HepG2 (cell line): ENCODE measurements around the gene MINDY2. TPM values are rescaled to one million over a fixed set of nuclear protein-coding genes. Genes with fewer than 3 reads are reported as not detected.
A peak's percentile ranks its signal among the peaks of the same experiment; 100 is the strongest.

Experiments used
- ARID4A ChIP-seq: sonication (generic); formaldehyde crosslinking; IDR thresholded peaks from 2 replicates; pipeline ENCODE4 v1.5.0; 2020; ENCODE audit warnings: mild to moderate bottlenecking, missing genetic modification reagents, borderline replicate concordance
- CEBPB ChIP-seq: IDR thresholded peaks from 2 replicates; pipeline ENCODE4 v1.6.1; 2011; ENCODE audit warnings: low read depth, low read length, improper control_type of control experiment, borderline replicate concordance
- CREM ChIP-seq, 2 experiments: sonication (generic) in 1 of 2; formaldehyde crosslinking in 1 of 2; IDR thresholded peaks; 2 replicates each; pipeline versions ENCODE4 v1.4.0 to v1.6.1; 2016 to 2020; ENCODE audit warnings: antibody characterized with exemption in 1 of 2, mild to moderate bottlenecking in 1 of 2, missing genetic modification reagents in 1 of 2
- FOXM1 ChIP-seq: sonication (generic); formaldehyde crosslinking; IDR thresholded peaks from 2 replicates; pipeline ENCODE4 v1.5.0; 2020; ENCODE audit warnings: missing genetic modification reagents
- HNF4G ChIP-seq, 2 experiments: sonication (generic) in 1 of 2; formaldehyde crosslinking in 1 of 2; IDR thresholded peaks; 2 replicates each; pipeline versions ENCODE4 v1.4.0 to v1.6.1; 2011 to 2020; ENCODE audit warnings: borderline replicate concordance in 2 of 2, low read depth in 2 of 2, mild to moderate bottlenecking in 2 of 2, low read length in 1 of 2, missing genetic modification reagents in 1 of 2, moderate library complexity in 1 of 2
- HOXA3 ChIP-seq: sonication (generic); formaldehyde crosslinking; IDR thresholded peaks from 2 replicates; pipeline ENCODE4 v1.5.0; 2020; ENCODE audit warnings: missing genetic modification reagents
- NR2F6 ChIP-seq, 2 experiments: IDR thresholded peaks; 2 replicates each; pipeline ENCODE4 v1.6.1; 2016; ENCODE audit warnings: antibody characterized with exemption in 1 of 2, mild to moderate bottlenecking in 1 of 2
- RFX3 ChIP-seq: IDR thresholded peaks from 2 replicates; pipeline ENCODE4 v1.6.1; 2016; ENCODE audit warnings: missing biosample characterization, missing genetic modification reagents
- SOX5 ChIP-seq: IDR thresholded peaks from 2 replicates; pipeline ENCODE4 v1.6.1; 2016; ENCODE audit warnings: borderline replicate concordance
- ZBTB10 ChIP-seq: sonication (generic); formaldehyde crosslinking; IDR thresholded peaks from 2 replicates; pipeline ENCODE4 v1.4.0; 2020; ENCODE audit warnings: missing genetic modification reagents, borderline replicate concordance
- ZMYM4 ChIP-seq: sonication (generic); formaldehyde crosslinking; IDR thresholded peaks from 2 replicates; pipeline ENCODE4 v1.8.1; 2023; ENCODE audit warnings: mild to moderate bottlenecking, missing genetic modification reagents
- ZNF121 ChIP-seq: sonication (generic); formaldehyde crosslinking; IDR thresholded peaks from 2 replicates; pipeline ENCODE4 v1.5.0; 2020; ENCODE audit warnings: mild to moderate bottlenecking, missing genetic modification reagents
- ZNF775 ChIP-seq: sonication (generic); formaldehyde crosslinking; IDR thresholded peaks from 2 replicates; pipeline ENCODE4 v1.4.0; 2020; ENCODE audit warnings: missing genetic modification reagents, mild to moderate bottlenecking, moderate library complexity, borderline replicate concordance
- polyA plus RNA-seq, 8 experiments: library from polyadenylated mRNA; depleted of rRNA in 3 of 8; stranded (reverse) in 7 of 8; unstranded in 1 of 8; fragments of >200 nt; fragmentation: Illumina TruSeq in 4 of 8; extraction: Trizol in 4 of 8; gene quantifications; 2 replicates each; pipeline versions ENCODE4 v1.2.1 to v1.2.3, GENCODE V29; 2011 to 2016; ENCODE audit warnings: low read depth in 4 of 8, missing spikeins in 1 of 8, mixed read lengths in 1 of 8; ENCODE audit not compliant: insufficient read depth in 1 of 8
- total RNA-seq, 5 experiments: library from RNA; depleted of rRNA; stranded (reverse); fragments of >200 nt; fragmentation: Illumina TruSeq; extraction: Trizol; gene quantifications; 2 replicates each; pipeline ENCODE4 v1.2.3, GENCODE V29; 2016; ENCODE audit warnings: low read depth in 1 of 5
- TF ChIP-seq, protein P1 (sequence below): sonication (generic); formaldehyde crosslinking; IDR thresholded peaks from 2 replicates; pipeline ENCODE4 v1.9.0; 2021; ENCODE audit warnings: mild to moderate bottlenecking, missing genetic modification reagents

Gene MINDY2
- total and polyA plus RNA-seq, 2 of the 13 experiments (the other 11 are each of a cell fraction or from before 2014, with no cell fraction given), result 7.2 to 12.6 TPM

GRCh38 chr15:58742819-58743502 is 28.1 kb upstream of the MINDY2 start (continued):
- TF ChIP-seq ARID4A (CRISPR knock-in tag) (peak; percentile 15; the same call in 1 of the 2 replicates), FOXM1 (CRISPR knock-in tag) (no peak), CREM (IDR thresholded peaks at IDR 0.05) (peak; percentile 42), CREM (CRISPR knock-in tag; IDR thresholded peaks at IDR 0.05) (no peak), SOX5 (peak; percentile 54; the same call in 1 of the 2 replicates), ZNF775 (CRISPR knock-in tag) (no peak), ZBTB10 (CRISPR knock-in tag) (no peak), ZMYM4 (CRISPR knock-in tag) (0 out of 2 replicates have a peak, but pooled peaks have one; percentile 26), NR2F6 (IDR thresholded peaks at IDR 0.05) (peak; percentile 87), NR2F6 (CRISPR knock-in tag; IDR thresholded peaks at IDR 0.05) (peak; percentile 94), RFX3 (no peak), ZNF121 (CRISPR knock-in tag) (0 out of 2 replicates have a peak, but pooled peaks have one; percentile 29), HNF4G (IDR thresholded peaks at IDR 0.05; ENCODE audit: borderline replicate concordance, low read depth, low read length) (0 out of 2 replicates have a peak, but pooled peaks have one; percentile 20), HNF4G (CRISPR knock-in tag; IDR thresholded peaks at IDR 0.05; ENCODE audit: borderline replicate concordance, low read depth) (0 out of 2 replicates have a peak, but pooled peaks have one; percentile 29), HOXA3 (peak; percentile 59), CEBPB (peak; percentile 17; the same call in 1 of the 2 replicates)
- TF ChIP-seq, protein P1, sequence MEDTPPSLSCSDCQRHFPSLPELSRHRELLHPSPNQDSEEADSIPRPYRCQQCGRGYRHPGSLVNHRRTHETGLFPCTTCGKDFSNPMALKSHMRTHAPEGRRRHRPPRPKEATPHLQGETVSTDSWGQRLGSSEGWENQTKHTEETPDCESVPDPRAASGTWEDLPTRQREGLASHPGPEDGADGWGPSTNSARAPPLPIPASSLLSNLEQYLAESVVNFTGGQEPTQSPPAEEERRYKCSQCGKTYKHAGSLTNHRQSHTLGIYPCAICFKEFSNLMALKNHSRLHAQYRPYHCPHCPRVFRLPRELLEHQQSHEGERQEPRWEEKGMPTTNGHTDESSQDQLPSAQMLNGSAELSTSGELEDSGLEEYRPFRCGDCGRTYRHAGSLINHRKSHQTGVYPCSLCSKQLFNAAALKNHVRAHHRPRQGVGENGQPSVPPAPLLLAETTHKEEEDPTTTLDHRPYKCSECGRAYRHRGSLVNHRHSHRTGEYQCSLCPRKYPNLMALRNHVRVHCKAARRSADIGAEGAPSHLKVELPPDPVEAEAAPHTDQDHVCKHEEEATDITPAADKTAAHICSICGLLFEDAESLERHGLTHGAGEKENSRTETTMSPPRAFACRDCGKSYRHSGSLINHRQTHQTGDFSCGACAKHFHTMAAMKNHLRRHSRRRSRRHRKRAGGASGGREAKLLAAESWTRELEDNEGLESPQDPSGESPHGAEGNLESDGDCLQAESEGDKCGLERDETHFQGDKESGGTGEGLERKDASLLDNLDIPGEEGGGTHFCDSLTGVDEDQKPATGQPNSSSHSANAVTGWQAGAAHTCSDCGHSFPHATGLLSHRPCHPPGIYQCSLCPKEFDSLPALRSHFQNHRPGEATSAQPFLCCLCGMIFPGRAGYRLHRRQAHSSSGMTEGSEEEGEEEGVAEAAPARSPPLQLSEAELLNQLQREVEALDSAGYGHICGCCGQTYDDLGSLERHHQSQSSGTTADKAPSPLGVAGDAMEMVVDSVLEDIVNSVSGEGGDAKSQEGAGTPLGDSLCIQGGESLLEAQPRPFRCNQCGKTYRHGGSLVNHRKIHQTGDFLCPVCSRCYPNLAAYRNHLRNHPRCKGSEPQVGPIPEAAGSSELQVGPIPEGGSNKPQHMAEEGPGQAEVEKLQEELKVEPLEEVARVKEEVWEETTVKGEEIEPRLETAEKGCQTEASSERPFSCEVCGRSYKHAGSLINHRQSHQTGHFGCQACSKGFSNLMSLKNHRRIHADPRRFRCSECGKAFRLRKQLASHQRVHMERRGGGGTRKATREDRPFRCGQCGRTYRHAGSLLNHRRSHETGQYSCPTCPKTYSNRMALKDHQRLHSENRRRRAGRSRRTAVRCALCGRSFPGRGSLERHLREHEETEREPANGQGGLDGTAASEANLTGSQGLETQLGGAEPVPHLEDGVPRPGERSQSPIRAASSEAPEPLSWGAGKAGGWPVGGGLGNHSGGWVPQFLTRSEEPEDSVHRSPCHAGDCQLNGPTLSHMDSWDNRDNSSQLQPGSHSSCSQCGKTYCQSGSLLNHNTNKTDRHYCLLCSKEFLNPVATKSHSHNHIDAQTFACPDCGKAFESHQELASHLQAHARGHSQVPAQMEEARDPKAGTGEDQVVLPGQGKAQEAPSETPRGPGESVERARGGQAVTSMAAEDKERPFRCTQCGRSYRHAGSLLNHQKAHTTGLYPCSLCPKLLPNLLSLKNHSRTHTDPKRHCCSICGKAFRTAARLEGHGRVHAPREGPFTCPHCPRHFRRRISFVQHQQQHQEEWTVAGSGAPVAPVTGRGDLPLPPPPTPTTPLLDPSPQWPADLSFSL (CRISPR knock-in tag), result peak; percentile 57; the same call in 1 of the 2 replicates
